Endodermal cell (in vitro differentiated cells): ENCODE results near the gene CALCB. TPM values are rescaled to one million over a fixed set of nuclear protein-coding genes. Genes with fewer than 3 reads are reported as not detected.

Experiments
- DNase-seq: peaks from one replicate; pipeline ENCODE4 v3.0.0-alpha.2; 2017
- H3K27ac ChIP-seq: 2 replicates; pipeline ENCODE4 v1.5.1; 2013; ENCODE audit warnings: mild to moderate bottlenecking, low read depth, low read length, moderate library complexity
- H3K27me3 ChIP-seq: 2 replicates; pipeline ENCODE4 v1.6.1; 2013; ENCODE audit warnings: mild to moderate bottlenecking, low read length, moderate library complexity; ENCODE audit not compliant: insufficient read depth, control insufficient read depth, poor library complexity, severe bottlenecking
- H3K36me3 ChIP-seq: 2 replicates; pipeline ENCODE4 v1.7.0; 2013; ENCODE audit warnings: mild to moderate bottlenecking, low read length, moderate library complexity; ENCODE audit not compliant: control insufficient read depth, insufficient read depth
- H3K4me1 ChIP-seq: one replicate; pipeline ENCODE4 v1.7.0; 2013; ENCODE audit warnings: low read length; ENCODE audit not compliant: control insufficient read depth, insufficient read depth
- H3K4me3 ChIP-seq: 2 replicates; pipeline ENCODE4 v1.5.1; 2013; ENCODE audit warnings: mild to moderate bottlenecking, low read length, moderate library complexity
- H3K9ac ChIP-seq: 2 replicates; pipeline ENCODE4 v1.6.1; 2013; ENCODE audit warnings: mild to moderate bottlenecking, low read length, moderate library complexity; ENCODE audit not compliant: poor library complexity, severe bottlenecking; ENCODE audit errors: extremely low read depth
- H3K9me3 ChIP-seq: 2 replicates; pipeline ENCODE4 v1.6.1; 2013; ENCODE audit warnings: mild to moderate bottlenecking, low read length, moderate library complexity; ENCODE audit not compliant: control insufficient read depth
- H3K27ac Mint-ChIP-seq: 2 replicates; pipeline ENCODE4 v1.8.0; 2020; ENCODE audit warnings: mixed read lengths
- H3K27me3 Mint-ChIP-seq: 2 replicates; pipeline ENCODE4 v1.8.0; 2021; ENCODE audit warnings: mild to moderate bottlenecking, mixed read lengths; ENCODE audit not compliant: insufficient read depth
- H3K36me3 Mint-ChIP-seq: 2 replicates; pipeline ENCODE4 v1.8.0; 2020; ENCODE audit warnings: low read depth, mixed read lengths
- H3K4me1 Mint-ChIP-seq: 2 replicates; pipeline ENCODE4 v1.8.0; 2020; ENCODE audit warnings: mixed read lengths
- H3K4me3 Mint-ChIP-seq: 2 replicates; pipeline ENCODE4 v1.8.0; 2020; ENCODE audit warnings: mild to moderate bottlenecking, moderate library complexity, mixed read lengths
- H3K9me3 Mint-ChIP-seq: 2 replicates; pipeline ENCODE4 v1.8.0; 2020; ENCODE audit warnings: mild to moderate bottlenecking, mixed read lengths
- CTCF ChIP-seq: fragments of 200-600 bp; sonication (generic); conservative IDR thresholded peaks from 2 replicates; pipeline ENCODE4 v1.5.0; 2021; ENCODE audit warnings: antibody characterized with exemption, mild to moderate bottlenecking
- WGBS, 2 experiments: methylation state at CpG; one replicate each; pipeline versions ENCODE4 v1.1.5 to v1.1.7; 2013; ENCODE audit warnings: missing lambda C conversion rate in 2 of 2, mixed read lengths in 1 of 2; ENCODE audit not compliant: insufficient coverage in 1 of 2, insufficient read length in 1 of 2; 5-methylcytosine and 5-hydroxymethylcytosine counted together
- total RNA-seq, 2 donors: library from RNA; stranded (reverse); fragmentation: NEBNext Ultra II Directional in 1 of 2; extraction: Animal tissue kit (Norgen Biotek cat#: 25700) in 1 of 2; gene quantifications; 2 replicates in 1 of 2; 3 replicates in 1 of 2; pipeline ENCODE4 v1.2.1, GENCODE V29; 2021

The CALCB gene
- total RNA-seq, 2 donors from 2014 or later: not detected

DNA sequence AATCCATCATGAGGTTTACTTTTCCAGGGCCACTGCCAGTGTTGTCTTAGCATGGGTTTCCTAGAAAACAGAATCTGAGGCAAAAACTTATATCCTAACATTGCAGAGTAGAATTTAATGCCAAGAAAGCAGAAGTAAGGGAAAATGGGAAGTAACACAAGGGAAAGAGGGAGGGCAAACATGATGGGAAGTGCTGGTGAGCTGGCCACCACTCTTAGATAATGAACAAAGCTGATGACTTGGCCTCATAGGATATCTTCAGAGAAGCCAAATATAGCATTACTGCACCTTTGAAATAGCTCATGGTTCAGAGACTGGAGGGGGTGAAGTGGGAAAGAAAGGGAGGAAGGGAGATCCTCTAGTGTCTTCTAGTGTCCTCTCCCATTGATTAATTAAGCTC, 24.8 kb upstream of the CALCB start:
- Histone ChIP-seq H3K4me3 (no peak overlapping the region), H3K9ac (no peak overlapping the region), H3K9me3 (no peaks in the 10 kb centered on the region), H3K27me3 (peaks cover 29% of the 10 kb centered on the region), H3K36me3 (no peaks in the 10 kb centered on the region), H3K4me1 (no peaks in the 10 kb centered on the region), H3K27ac (no peak overlapping the region)
- TF ChIP-seq CTCF: no peak
- Mint-ChIP-seq H3K36me3 (no peaks in the 10 kb centered on the region), H3K27me3 (no peaks in the 10 kb centered on the region), H3K4me1 (peaks cover 4% of the 10 kb centered on the region), H3K27ac (no peak overlapping the region), H3K9me3 (no peaks in the 10 kb centered on the region), H3K4me3 (no peak overlapping the region)
- DNase-seq: no peak

- 88 to 91% methylated on average over 1 of the region's 1 CpG for WGBS, 2 experiments
- no peaks in the 10 kb centered on the region for H3K36me3 Mint-ChIP-seq
- Histone ChIP-seq H3K27me3 (peaks cover 4% of the 10 kb centered on the region), H3K9ac (no peak overlapping the region), H3K36me3 (no peaks in the 10 kb centered on the region), H3K4me1 (no peaks in the 10 kb centered on the region), H3K9me3 (no peaks in the 10 kb centered on the region), H3K27ac (no peak overlapping the region), H3K4me3 (no peak overlapping the region)
- no peaks in the 10 kb centered on the region for H3K27me3 Mint-ChIP-seq
- H3K9me3 Mint-ChIP-seq: no peaks in the 10 kb centered on the region
- H3K27ac Mint-ChIP-seq: no peak overlapping the region
- TF ChIP-seq CTCF: no peak
- DNase-seq: no peak
- no peaks in the 10 kb centered on the region for H3K4me1 Mint-ChIP-seq
- no peak overlapping the region for H3K4me3 Mint-ChIP-seq
Measured at GRCh38 chr11:15053191-15053685, 20.2 kb upstream of the CALCB start.

GRCh38 chr11:15055620-15056356, 17.6 kb upstream of the CALCB start:
- H3K27ac ChIP-seq: no peak overlapping the region
- no peak overlapping the region for H3K9ac ChIP-seq
- no peaks in the 10 kb centered on the region for H3K27me3 ChIP-seq
- Mint-ChIP-seq H3K27me3 (no peaks in the 10 kb centered on the region), H3K9me3 (no peaks in the 10 kb centered on the region), H3K36me3 (no peaks in the 10 kb centered on the region), H3K4me1 (no peaks in the 10 kb centered on the region), H3K4me3 (no peak overlapping the region), H3K27ac (no peak overlapping the region)
- no peak for TF ChIP-seq CTCF
- H3K9me3 ChIP-seq: no peaks in the 10 kb centered on the region
- 76 to 77% methylated on average over 2 to 3 of the region's 3 CpGs for WGBS, 2 experiments
- H3K36me3 ChIP-seq: no peaks in the 10 kb centered on the region
- no peak for DNase-seq
- H3K4me1 ChIP-seq: no peaks in the 10 kb centered on the region
- no peak overlapping the region for H3K4me3 ChIP-seq
